ENCODE measurements around the gene GREB1L. TPM values are rescaled to one million over a fixed set of nuclear protein-coding genes. Genes with fewer than 3 reads are reported as not detected.

The GREB1L gene
- total RNA-seq, 2 donors from 2014 or later = 3.1 to 3.9 TPM

DNA sequence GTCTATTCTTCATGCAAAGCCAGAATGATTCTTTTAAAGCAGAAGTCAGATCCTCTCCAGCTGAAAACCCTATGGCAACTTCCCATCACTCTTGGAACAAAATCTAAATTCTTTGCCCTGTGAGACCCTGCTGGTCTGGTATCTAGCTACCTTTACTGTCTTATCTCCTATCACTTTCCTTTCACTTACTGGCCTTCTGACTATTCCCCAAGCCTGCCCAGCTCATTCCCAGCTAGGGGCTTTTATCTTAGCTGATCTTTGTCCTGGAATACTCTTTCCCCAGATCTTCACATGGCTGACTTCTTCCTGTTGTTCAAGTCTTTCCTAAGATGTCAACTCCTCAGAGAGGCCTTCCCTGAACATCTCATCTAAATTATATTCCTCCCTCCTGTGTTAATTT lies 63.6 kb downstream of the GREB1L start:
- TF ChIP-seq, protein P1, sequence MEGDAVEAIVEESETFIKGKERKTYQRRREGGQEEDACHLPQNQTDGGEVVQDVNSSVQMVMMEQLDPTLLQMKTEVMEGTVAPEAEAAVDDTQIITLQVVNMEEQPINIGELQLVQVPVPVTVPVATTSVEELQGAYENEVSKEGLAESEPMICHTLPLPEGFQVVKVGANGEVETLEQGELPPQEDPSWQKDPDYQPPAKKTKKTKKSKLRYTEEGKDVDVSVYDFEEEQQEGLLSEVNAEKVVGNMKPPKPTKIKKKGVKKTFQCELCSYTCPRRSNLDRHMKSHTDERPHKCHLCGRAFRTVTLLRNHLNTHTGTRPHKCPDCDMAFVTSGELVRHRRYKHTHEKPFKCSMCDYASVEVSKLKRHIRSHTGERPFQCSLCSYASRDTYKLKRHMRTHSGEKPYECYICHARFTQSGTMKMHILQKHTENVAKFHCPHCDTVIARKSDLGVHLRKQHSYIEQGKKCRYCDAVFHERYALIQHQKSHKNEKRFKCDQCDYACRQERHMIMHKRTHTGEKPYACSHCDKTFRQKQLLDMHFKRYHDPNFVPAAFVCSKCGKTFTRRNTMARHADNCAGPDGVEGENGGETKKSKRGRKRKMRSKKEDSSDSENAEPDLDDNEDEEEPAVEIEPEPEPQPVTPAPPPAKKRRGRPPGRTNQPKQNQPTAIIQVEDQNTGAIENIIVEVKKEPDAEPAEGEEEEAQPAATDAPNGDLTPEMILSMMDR (conservative IDR thresholded peaks at IDR 0.05) = no peak
- H3K4me3 Mint-ChIP-seq = no peak overlapping the region
- H3K9me3 Mint-ChIP-seq = no peaks in the 10 kb centered on the region
- H3K27ac Mint-ChIP-seq = no peak overlapping the region
- Histone ChIP-seq H3K4me1 (ENCODE audit: control insufficient read depth, insufficient read depth, low read length) (peaks cover 16% of the 10 kb centered on the region), H3K27ac (ENCODE audit: low read depth, low read length) (no peak overlapping the region), H3K36me3 (ENCODE audit: control insufficient read depth, insufficient read depth, low read length) (no peaks in the 10 kb centered on the region), H3K27me3 (ENCODE audit: control insufficient read depth, insufficient read depth, low read length, poor library complexity, severe bottlenecking) (peaks cover 57% of the 10 kb centered on the region), H3K9ac (ENCODE audit: extremely low read depth, low read length, poor library complexity, severe bottlenecking) (no peak overlapping the region), H3K9me3 (ENCODE audit: control insufficient read depth, low read length) (no peaks in the 10 kb centered on the region), H3K4me3 (ENCODE audit: low read length) (no peak overlapping the region)
- H3K36me3 Mint-ChIP-seq (ENCODE audit: low read depth) = no peaks in the 10 kb centered on the region
- DNase-seq = no peak
- peaks cover 70% of the 10 kb centered on the region for H3K4me1 Mint-ChIP-seq
- H3K27me3 Mint-ChIP-seq (ENCODE audit: insufficient read depth) = peaks cover 74% of the 10 kb centered on the region

DNA sequence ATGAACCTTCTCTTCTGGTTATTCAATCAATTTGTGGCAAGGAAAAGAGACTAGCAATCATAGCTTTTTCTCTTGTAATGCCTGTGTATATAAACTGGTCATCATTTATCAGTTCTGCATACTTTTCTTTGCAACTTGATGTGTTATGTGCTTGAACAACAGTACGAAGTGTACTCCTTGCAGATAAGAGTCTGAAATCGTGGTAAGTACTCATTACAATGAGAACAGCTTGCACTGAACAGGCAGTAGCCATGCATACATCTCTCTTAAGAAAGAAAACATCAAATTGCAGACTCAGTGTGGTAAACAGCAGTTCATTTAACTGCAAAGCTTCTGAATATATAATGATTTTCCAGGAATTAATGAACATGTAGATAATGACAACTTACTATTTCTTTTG lies 64.3 kb downstream of the GREB1L start:
- no peaks in the 10 kb centered on the region for H3K36me3 Mint-ChIP-seq (ENCODE audit: low read depth)
- peaks cover 75% of the 10 kb centered on the region for H3K27me3 Mint-ChIP-seq (ENCODE audit: insufficient read depth)
- TF ChIP-seq, protein P1 (conservative IDR thresholded peaks at IDR 0.05) = no peak
- no peaks in the 10 kb centered on the region for H3K9me3 Mint-ChIP-seq
- no peaks in the 10 kb centered on the region for H3K36me3 ChIP-seq (ENCODE audit: control insufficient read depth, insufficient read depth, low read length)
- H3K27me3 ChIP-seq (ENCODE audit: control insufficient read depth, insufficient read depth, low read length, poor library complexity, severe bottlenecking) = peaks cover 57% of the 10 kb centered on the region
- no peaks in the 10 kb centered on the region for H3K9me3 ChIP-seq (ENCODE audit: control insufficient read depth, low read length)
- no peak overlapping the region for H3K4me3 ChIP-seq (ENCODE audit: low read length)
- 84 to 89% methylated on average over 2 of the region's 2 CpGs for whole genome bisulfite sequencing, 2 experiments (ENCODE audit: insufficient coverage in 1 of 2, insufficient read length in 1 of 2)
- no peak overlapping the region for H3K27ac ChIP-seq (ENCODE audit: low read depth, low read length)
- H3K4me3 Mint-ChIP-seq = no peak overlapping the region
- no peak overlapping the region for H3K27ac Mint-ChIP-seq
- H3K9ac ChIP-seq (ENCODE audit: extremely low read depth, low read length, poor library complexity, severe bottlenecking) = no peak overlapping the region
- DNase-seq = no peak
- peaks cover 16% of the 10 kb centered on the region for H3K4me1 ChIP-seq (ENCODE audit: control insufficient read depth, insufficient read depth, low read length)
- H3K4me1 Mint-ChIP-seq = peaks cover 69% of the 10 kb centered on the region

DNA sequence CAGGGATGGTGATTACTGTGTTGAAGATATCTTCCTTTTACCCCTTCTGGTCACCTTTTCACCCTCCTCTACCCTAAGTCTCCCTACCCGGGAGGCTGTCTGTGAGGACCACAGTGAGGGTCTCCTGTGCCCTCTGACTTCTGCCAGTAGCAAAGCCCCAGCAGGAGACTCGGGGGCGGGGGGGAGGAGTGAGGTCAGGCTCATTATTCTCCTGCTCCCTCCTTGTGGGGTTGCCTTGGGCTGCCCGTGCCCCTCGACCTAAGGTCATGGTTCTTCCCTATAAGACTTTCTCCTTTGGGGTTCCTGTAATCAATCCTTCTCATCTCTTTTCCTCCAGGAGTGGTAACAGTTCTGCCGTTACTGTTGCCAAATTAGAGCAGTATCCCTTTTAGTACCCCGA lies 65.5 kb downstream of the GREB1L start:
- Histone ChIP-seq H3K27ac (ENCODE audit: low read depth, low read length) (no peak overlapping the region), H3K27me3 (ENCODE audit: control insufficient read depth, insufficient read depth, low read length, poor library complexity, severe bottlenecking) (peaks cover 47% of the 10 kb centered on the region), H3K4me1 (ENCODE audit: control insufficient read depth, insufficient read depth, low read length) (peaks cover 8% of the 10 kb centered on the region), H3K9ac (ENCODE audit: extremely low read depth, low read length, poor library complexity, severe bottlenecking) (no peak overlapping the region), H3K36me3 (ENCODE audit: control insufficient read depth, insufficient read depth, low read length) (no peaks in the 10 kb centered on the region), H3K9me3 (ENCODE audit: control insufficient read depth, low read length) (peaks cover 5% of the 10 kb centered on the region), H3K4me3 (ENCODE audit: low read length) (no peak overlapping the region)
- H3K27ac Mint-ChIP-seq = no peak overlapping the region
- no peak overlapping the region for H3K4me3 Mint-ChIP-seq
- H3K36me3 Mint-ChIP-seq (ENCODE audit: low read depth) = no peaks in the 10 kb centered on the region
- WGBS, 2 experiments (ENCODE audit: insufficient coverage in 1 of 2, insufficient read length in 1 of 2) = 70 to 73% methylated on average over 6 to 7 of the region's 7 CpGs
- no peaks in the 10 kb centered on the region for H3K9me3 Mint-ChIP-seq
- H3K4me1 Mint-ChIP-seq = peaks cover 59% of the 10 kb centered on the region
- peaks cover 68% of the 10 kb centered on the region for H3K27me3 Mint-ChIP-seq (ENCODE audit: insufficient read depth)
- TF ChIP-seq, protein P1 (conservative IDR thresholded peaks at IDR 0.05) = no peak
- DNase-seq = no peak
